Fibroblast of pulmonary artery (primary cell): ENCODE measurements around the gene SORD.

Experiments used
- DNase-seq: peaks from one replicate; pipeline ENCODE4 v3.0.0-alpha.2; 2010; ENCODE audit warnings: low read depth
- H3K4me3 ChIP-seq: replicated peaks from 2 replicates; pipeline ENCODE4 v1.5.1; 2011; ENCODE audit warnings: low read depth, mild to moderate bottlenecking, control low read depth, low read length, moderate library complexity
- CTCF ChIP-seq: IDR thresholded peaks from 2 replicates; pipeline ENCODE4 v1.5.1; 2011; ENCODE audit warnings: mild to moderate bottlenecking, control low read depth, low read length, inconsistent platforms; ENCODE audit errors: missing control alignments

SORD gene

GRCh38 chr15:45083223-45083622, 60.2 kb downstream of the SORD start:
- DNase-seq: no peak
- no peak for TF ChIP-seq CTCF
- H3K4me3 ChIP-seq: no peak overlapping the region

- no peak overlapping the region for H3K4me3 ChIP-seq
- TF ChIP-seq CTCF: no peak
- no peak for DNase-seq
These were observed 61.2 kb downstream of the SORD start for GRCh38 chr15:45084163-45084562.

DNA sequence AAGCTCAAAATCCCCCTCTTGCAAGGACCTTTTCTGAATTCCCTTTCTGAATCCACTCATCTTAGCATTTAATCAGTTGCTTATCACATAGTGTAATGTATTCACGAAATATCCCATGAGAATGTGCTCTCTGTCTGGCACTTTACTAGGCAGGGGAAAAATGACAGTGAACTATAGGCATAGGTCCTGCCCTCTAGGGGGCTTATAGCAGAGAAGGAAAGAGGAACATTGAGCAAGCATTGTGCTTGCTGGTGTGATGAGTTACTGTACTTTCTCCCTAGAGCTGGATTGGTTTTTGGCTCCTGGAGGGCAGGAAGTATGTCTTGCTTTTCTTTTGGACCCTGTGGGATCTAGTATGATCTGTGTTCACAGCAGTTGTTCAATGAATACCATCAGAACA, 64.5 kb downstream of the SORD start:
- no peak for TF ChIP-seq CTCF
- H3K4me3 ChIP-seq: no peak overlapping the region
- DNase-seq: no peak

DNA sequence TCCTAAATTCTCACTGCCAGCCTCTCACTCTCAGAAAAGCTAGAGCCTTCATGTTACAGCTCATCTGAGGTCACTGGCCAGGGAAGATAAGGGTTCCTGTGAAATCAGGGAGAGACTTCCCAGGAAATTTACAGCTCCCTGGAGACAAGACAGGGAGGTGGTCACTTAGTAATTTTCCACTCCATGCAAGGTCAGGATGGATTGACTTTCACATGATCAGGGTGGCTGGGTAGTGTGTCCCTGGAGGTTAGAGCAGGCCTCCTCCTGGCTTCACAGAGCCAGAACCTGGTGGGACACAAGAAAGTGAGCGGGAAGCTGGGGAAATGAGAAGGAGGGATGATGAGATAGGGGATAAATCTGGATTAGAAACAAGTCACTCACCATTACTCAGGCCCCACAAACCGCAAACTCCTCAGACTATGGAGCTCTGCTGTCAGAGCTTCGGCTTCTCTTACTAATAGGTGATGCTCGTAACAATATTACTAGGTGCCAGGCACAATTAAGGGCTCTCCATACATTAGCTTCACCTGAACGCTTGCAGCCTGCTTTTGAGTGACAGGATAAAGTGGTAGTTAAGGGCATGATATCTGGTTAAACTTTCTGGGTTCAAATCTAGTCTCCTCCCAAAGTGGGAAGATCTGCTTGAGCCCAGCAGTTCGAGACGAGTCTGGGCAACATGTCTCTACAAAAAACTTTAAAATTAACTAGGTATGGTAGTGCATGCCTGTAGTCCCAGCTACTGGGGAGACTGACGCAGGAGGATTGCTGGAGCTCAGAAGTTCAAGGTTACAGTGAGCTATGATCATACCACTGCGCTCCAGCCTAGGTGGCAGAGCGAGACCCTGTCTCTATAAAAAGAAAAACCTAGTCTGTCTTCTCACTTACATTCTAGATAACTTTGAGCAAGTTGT, 66.1 kb downstream of the SORD start:
- DNase-seq: no peak
- H3K4me3 ChIP-seq: no peak overlapping the region

DNA sequence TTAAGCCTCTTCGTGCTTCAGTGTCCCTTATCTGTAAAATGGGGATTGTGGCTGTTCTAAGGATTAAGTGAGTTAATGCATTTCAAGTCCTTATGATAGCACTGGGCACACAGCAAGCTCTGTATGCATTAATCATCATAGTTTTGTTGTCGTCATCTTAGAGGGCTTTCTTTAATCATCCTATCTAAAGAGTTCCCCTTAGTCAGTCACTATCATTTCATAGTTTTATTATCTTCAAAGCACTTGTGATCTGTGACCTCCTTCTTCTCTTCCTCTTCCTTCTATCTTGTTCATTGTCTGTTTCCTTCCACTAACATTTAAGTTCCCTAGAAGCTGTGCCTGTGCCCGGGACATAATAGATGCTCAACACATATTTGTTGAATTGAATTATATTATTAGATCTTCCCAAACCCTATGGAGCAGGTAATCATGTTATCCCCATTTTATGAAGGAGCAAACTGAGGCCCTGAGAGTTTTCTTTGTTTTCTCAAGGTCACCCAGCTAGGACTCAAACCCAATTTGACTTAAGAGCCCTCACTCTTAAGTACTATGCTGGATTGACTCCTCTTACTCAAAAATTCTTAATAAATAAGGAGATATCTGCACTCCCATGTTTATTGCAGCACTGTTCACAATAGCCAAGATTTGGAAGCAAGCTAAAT, 66.8 kb downstream of the SORD start:
- TF ChIP-seq CTCF: no peak
- no peak for DNase-seq
- no peak overlapping the region for H3K4me3 ChIP-seq

More for the DNA sequence above, 66.1 kb downstream of the SORD start:
- TF ChIP-seq CTCF: no peak

GRCh38 chr15:45091161-45091560, 68.2 kb downstream of the SORD start:
- no peak overlapping the region for H3K4me3 ChIP-seq
- DNase-seq: peak; percentile 63
- TF ChIP-seq CTCF: no peak

DNA sequence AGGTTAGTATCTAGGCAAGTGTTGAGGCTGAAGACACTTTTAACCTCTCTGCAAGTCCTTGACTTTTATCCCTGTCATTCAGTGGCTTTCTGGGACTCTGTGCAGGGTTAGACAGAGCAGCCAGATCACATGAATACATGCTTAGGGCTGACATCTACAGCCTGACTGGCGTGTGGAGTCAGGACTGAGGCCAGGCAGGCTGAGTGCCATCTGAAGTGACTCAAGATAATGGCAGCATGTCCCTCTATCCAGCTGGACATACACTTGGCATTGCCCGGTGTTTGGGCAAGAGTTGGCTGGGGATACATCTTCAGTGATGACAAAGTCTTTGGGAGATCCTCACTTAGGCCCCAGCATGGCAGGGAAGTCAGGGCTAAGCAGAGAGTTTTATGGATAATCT, 68.6 kb downstream of the SORD start:
- H3K4me3 ChIP-seq: no peak overlapping the region
- TF ChIP-seq CTCF: no peak
- no peak for DNase-seq
